HepG2 (cell line): ENCODE results near the gene SEPHS1. TPM values are rescaled to one million over a fixed set of nuclear protein-coding genes. Genes with fewer than 3 reads are reported as not detected.

Experiments used
- ADNP ChIP-seq: sonication (generic); formaldehyde crosslinking; IDR thresholded peaks from 2 replicates; pipeline ENCODE4 v1.4.0; 2020; ENCODE audit warnings: missing genetic modification reagents
- ARID2 ChIP-seq: sonication (generic); formaldehyde crosslinking; IDR thresholded peaks from 2 replicates; pipeline ENCODE4 v1.8.1; 2022; ENCODE audit warnings: mild to moderate bottlenecking, missing genetic modification reagents, borderline replicate concordance
- DNMT3B ChIP-seq: conservative IDR thresholded peaks from 2 replicates; pipeline ENCODE4 v1.6.1; 2016; ENCODE audit warnings: missing biosample characterization, control low read depth
- DZIP1 ChIP-seq: sonication (generic); formaldehyde crosslinking; IDR thresholded peaks from 2 replicates; pipeline ENCODE4 v1.5.0; 2020; ENCODE audit warnings: mild to moderate bottlenecking, missing genetic modification reagents
- ELK4 ChIP-seq: sonication (generic); formaldehyde crosslinking; IDR thresholded peaks from 2 replicates; pipeline ENCODE4 v1.9.0; 2021; ENCODE audit warnings: missing genetic modification reagents, borderline replicate concordance
- FOXA3 ChIP-seq: IDR thresholded peaks from 2 replicates; pipeline ENCODE4 v1.6.1; 2016; ENCODE audit warnings: missing genetic modification reagents, missing compliant biosample characterization
- HMG20B ChIP-seq: conservative IDR thresholded peaks from 2 replicates; pipeline ENCODE4 v1.6.1; 2016; ENCODE audit warnings: missing genetic modification reagents, missing compliant biosample characterization
- LCORL ChIP-seq, 2 experiments: fragments of 450-650 bp in 1 of 2; sonication (generic) in 1 of 2; formaldehyde crosslinking in 1 of 2; IDR thresholded peaks; 2 replicates each; pipeline versions ENCODE4 v1.5.0 to v1.6.1; 2017 to 2020; ENCODE audit warnings: antibody characterized with exemption in 1 of 2, missing genetic modification reagents in 1 of 2
- MTF2 ChIP-seq: sonication (generic); formaldehyde crosslinking; IDR thresholded peaks from 2 replicates; pipeline ENCODE4 v1.5.0; 2020; ENCODE audit warnings: missing genetic modification reagents, borderline replicate concordance
- NFE2 ChIP-seq: sonication (generic); formaldehyde crosslinking; IDR thresholded peaks from 2 replicates; pipeline ENCODE4 v1.4.0; 2020; ENCODE audit warnings: missing genetic modification reagents
- RELA ChIP-seq: sonication (generic); formaldehyde crosslinking; IDR thresholded peaks from 2 replicates; pipeline ENCODE4 v1.4.0; 2020; ENCODE audit warnings: missing genetic modification reagents
- SAP130 ChIP-seq: IDR thresholded peaks from 2 replicates; pipeline ENCODE4 v1.6.1; 2016; ENCODE audit warnings: low read depth
- YEATS4 ChIP-seq: sonication (generic); formaldehyde crosslinking; IDR thresholded peaks from 2 replicates; pipeline ENCODE4 v1.4.0; 2020; ENCODE audit warnings: missing genetic modification reagents, borderline replicate concordance
- ZFP36L2 ChIP-seq: sonication (generic); formaldehyde crosslinking; IDR thresholded peaks from 2 replicates; pipeline ENCODE4 v1.4.0; 2020; ENCODE audit warnings: missing genetic modification reagents
- ZNF713 ChIP-seq: sonication (generic); formaldehyde crosslinking; IDR thresholded peaks from 2 replicates; pipeline ENCODE4 v1.4.0; 2020; ENCODE audit warnings: mild to moderate bottlenecking, missing genetic modification reagents
- ZNF720 ChIP-seq: sonication (generic); formaldehyde crosslinking; IDR thresholded peaks from 2 replicates; pipeline ENCODE4 v1.4.0; 2020; ENCODE audit warnings: missing genetic modification reagents
- polyA plus RNA-seq, 8 experiments: library from polyadenylated mRNA; depleted of rRNA in 3 of 8; stranded (reverse) in 7 of 8; unstranded in 1 of 8; fragments of >200 nt; fragmentation: Illumina TruSeq in 4 of 8; extraction: Trizol in 4 of 8; gene quantifications; 2 replicates each; pipeline versions ENCODE4 v1.2.1 to v1.2.3, GENCODE V29; 2011 to 2016; ENCODE audit warnings: low read depth in 4 of 8, missing spikeins in 1 of 8, mixed read lengths in 1 of 8; ENCODE audit not compliant: insufficient read depth in 1 of 8
- total RNA-seq, 5 experiments: library from RNA; depleted of rRNA; stranded (reverse); fragments of >200 nt; fragmentation: Illumina TruSeq; extraction: Trizol; gene quantifications; 2 replicates each; pipeline ENCODE4 v1.2.3, GENCODE V29; 2016; ENCODE audit warnings: low read depth in 1 of 5
- TF ChIP-seq, protein P1 (sequence below): IDR thresholded peaks from 2 replicates; pipeline ENCODE4 v1.6.1; 2016; ENCODE audit warnings: missing compliant biosample characterization, missing genetic modification reagents, borderline replicate concordance
- TF ChIP-seq, protein P2 (sequence below): sonication (generic); formaldehyde crosslinking; IDR thresholded peaks from 2 replicates; pipeline ENCODE4 v1.4.0; 2020; ENCODE audit warnings: missing genetic modification reagents
- TF ChIP-seq, protein P3 (sequence below): sonication (generic); formaldehyde crosslinking; IDR thresholded peaks from 2 replicates; pipeline ENCODE4 v1.5.0; 2020; ENCODE audit warnings: mild to moderate bottlenecking, missing genetic modification reagents

Gene SEPHS1
- total and polyA plus RNA-seq, 2 of the 13 experiments (the other 11 are each of a cell fraction or from before 2014, with no cell fraction given) = 57.8 to 61.5 TPM

GRCh38 chr10:13291821-13292773 lies 56.0 kb downstream of the SEPHS1 start (continued):
- TF ChIP-seq, protein P1, sequence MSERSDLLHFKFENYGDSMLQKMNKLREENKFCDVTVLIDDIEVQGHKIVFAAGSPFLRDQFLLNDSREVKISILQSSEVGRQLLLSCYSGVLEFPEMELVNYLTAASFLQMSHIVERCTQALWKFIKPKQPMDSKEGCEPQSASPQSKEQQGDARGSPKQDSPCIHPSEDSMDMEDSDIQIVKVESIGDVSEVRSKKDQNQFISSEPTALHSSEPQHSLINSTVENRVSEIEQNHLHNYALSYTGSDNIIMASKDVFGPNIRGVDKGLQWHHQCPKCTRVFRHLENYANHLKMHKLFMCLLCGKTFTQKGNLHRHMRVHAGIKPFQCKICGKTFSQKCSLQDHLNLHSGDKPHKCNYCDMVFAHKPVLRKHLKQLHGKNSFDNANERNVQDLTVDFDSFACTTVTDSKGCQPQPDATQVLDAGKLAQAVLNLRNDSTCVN (CRISPR knock-in tag) = no peak
- no peak for TF ChIP-seq ZNF713 (CRISPR knock-in tag)
- no peak for TF ChIP-seq ZFP36L2 (CRISPR knock-in tag)
- TF ChIP-seq DNMT3B = no peak
- no peak for TF ChIP-seq RELA (CRISPR knock-in tag)
- no peak for TF ChIP-seq NFE2 (CRISPR knock-in tag)
- TF ChIP-seq ELK4 (CRISPR knock-in tag) = no peak
- no peak for TF ChIP-seq ZNF720 (CRISPR knock-in tag)
- TF ChIP-seq SAP130 (CRISPR knock-in tag) = peak; percentile 53
- peak; percentile 85 for TF ChIP-seq FOXA3 (CRISPR knock-in tag)
- TF ChIP-seq, protein P2, sequence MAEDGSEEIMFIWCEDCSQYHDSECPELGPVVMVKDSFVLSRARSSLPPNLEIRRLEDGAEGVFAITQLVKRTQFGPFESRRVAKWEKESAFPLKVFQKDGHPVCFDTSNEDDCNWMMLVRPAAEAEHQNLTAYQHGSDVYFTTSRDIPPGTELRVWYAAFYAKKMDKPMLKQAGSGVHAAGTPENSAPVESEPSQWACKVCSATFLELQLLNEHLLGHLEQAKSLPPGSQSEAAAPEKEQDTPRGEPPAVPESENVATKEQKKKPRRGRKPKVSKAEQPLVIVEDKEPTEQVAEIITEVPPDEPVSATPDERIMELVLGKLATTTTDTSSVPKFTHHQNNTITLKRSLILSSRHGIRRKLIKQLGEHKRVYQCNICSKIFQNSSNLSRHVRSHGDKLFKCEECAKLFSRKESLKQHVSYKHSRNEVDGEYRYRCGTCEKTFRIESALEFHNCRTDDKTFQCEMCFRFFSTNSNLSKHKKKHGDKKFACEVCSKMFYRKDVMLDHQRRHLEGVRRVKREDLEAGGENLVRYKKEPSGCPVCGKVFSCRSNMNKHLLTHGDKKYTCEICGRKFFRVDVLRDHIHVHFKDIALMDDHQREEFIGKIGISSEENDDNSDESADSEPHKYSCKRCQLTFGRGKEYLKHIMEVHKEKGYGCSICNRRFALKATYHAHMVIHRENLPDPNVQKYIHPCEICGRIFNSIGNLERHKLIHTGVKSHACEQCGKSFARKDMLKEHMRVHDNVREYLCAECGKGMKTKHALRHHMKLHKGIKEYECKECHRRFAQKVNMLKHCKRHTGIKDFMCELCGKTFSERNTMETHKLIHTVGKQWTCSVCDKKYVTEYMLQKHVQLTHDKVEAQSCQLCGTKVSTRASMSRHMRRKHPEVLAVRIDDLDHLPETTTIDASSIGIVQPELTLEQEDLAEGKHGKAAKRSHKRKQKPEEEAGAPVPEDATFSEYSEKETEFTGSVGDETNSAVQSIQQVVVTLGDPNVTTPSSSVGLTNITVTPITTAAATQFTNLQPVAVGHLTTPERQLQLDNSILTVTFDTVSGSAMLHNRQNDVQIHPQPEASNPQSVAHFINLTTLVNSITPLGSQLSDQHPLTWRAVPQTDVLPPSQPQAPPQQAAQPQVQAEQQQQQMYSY (CRISPR knock-in tag) = no peak
- no peak for TF ChIP-seq LCORL (IDR thresholded peaks at IDR 0.05)
- TF ChIP-seq LCORL (CRISPR knock-in tag; IDR thresholded peaks at IDR 0.05) = 0 out of 2 replicates have a peak, but pooled peaks have one; percentile 26
- no peak for TF ChIP-seq YEATS4 (CRISPR knock-in tag)
- TF ChIP-seq MTF2 = no peak
- TF ChIP-seq HMG20B (CRISPR knock-in tag) = no peak
- TF ChIP-seq, protein P3, sequence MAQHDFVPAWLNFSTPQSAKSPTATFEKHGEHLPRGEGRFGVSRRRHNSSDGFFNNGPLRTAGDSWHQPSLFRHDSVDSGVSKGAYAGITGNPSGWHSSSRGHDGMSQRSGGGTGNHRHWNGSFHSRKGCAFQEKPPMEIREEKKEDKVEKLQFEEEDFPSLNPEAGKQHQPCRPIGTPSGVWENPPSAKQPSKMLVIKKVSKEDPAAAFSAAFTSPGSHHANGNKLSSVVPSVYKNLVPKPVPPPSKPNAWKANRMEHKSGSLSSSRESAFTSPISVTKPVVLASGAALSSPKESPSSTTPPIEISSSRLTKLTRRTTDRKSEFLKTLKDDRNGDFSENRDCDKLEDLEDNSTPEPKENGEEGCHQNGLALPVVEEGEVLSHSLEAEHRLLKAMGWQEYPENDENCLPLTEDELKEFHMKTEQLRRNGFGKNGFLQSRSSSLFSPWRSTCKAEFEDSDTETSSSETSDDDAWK (CRISPR knock-in tag) = no peak
- no peak for TF ChIP-seq DZIP1 (CRISPR knock-in tag)
- TF ChIP-seq ADNP = no peak
- TF ChIP-seq ARID2 (CRISPR knock-in tag) = 0 out of 2 replicates have a peak, but pooled peaks have one; percentile 46
